ENCODE results near the gene CLDN17.

Gene CLDN17

GRCh38 chr21:30116479-30116878, 50.1 kb downstream of the CLDN17 start:
- DNase-seq = no peak
